ENCODE data around the gene ATP8B4.

- TF ChIP-seq EP300 (IDR thresholded peaks at IDR 0.05): no peak
- TF ChIP-seq, protein P1, sequence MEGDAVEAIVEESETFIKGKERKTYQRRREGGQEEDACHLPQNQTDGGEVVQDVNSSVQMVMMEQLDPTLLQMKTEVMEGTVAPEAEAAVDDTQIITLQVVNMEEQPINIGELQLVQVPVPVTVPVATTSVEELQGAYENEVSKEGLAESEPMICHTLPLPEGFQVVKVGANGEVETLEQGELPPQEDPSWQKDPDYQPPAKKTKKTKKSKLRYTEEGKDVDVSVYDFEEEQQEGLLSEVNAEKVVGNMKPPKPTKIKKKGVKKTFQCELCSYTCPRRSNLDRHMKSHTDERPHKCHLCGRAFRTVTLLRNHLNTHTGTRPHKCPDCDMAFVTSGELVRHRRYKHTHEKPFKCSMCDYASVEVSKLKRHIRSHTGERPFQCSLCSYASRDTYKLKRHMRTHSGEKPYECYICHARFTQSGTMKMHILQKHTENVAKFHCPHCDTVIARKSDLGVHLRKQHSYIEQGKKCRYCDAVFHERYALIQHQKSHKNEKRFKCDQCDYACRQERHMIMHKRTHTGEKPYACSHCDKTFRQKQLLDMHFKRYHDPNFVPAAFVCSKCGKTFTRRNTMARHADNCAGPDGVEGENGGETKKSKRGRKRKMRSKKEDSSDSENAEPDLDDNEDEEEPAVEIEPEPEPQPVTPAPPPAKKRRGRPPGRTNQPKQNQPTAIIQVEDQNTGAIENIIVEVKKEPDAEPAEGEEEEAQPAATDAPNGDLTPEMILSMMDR (IDR thresholded peaks at IDR 0.05): no peak
Measured at GRCh38 chr15:50107591-50108408, 11.2 kb downstream of the ATP8B4 start.

Measured in sigmoid colon (tissue), 4 donors.